GM18951 (cell line): ENCODE data around the gene PRSS21.

Experiments used
- POLR2A ChIP-seq: IDR thresholded peaks from 4 replicates; pipeline ENCODE4 v1.6.1; 2011; ENCODE audit warnings: mild to moderate bottlenecking; ENCODE audit not compliant: insufficient read length, insufficient read depth; ENCODE audit errors: extremely low read depth
- in situ Hi-C: fragments of 300-500 bp; cut with MboI; formaldehyde crosslinking; loops from one replicate; pipeline ENCODE4 v1.12.0; 2022; ENCODE audit warnings: low sequenced_read_pairs, mixed read lengths, inconsistent platforms; ENCODE audit not compliant: unreplicated experiment

Gene PRSS21

DNA sequence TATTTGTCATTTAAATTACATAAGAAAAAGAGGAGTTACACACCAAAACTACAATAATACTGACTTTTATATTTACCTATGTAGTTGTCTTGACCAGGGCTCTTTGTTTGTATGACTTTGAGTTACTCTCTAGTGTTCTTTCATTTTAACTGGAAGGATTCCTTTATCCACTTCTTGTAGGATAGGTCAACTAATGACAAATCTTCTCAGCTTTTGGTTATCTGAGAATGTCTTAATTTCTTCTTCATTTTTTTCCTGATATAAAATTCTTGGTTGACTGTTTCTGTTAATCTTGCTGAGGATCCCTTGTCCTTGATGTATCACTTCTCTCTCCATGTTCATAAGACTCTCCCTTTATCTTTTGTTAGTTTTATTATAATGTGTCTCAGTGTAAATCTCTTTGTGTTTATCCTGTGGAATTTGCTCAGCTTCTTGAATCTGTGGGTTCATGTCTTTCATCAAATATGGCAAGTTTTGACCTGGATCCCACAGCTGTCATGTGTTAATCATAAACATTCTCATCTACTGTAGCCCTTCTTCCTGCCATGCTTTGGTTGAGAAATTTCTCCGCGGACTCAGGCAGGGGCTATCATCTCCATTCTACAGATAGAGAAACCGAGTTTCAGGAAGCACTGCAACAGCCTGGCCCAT, 13.4 kb upstream of the PRSS21 start:
- no peak for TF ChIP-seq POLR2A
- in situ Hi-C loops = no loop called here

DNA sequence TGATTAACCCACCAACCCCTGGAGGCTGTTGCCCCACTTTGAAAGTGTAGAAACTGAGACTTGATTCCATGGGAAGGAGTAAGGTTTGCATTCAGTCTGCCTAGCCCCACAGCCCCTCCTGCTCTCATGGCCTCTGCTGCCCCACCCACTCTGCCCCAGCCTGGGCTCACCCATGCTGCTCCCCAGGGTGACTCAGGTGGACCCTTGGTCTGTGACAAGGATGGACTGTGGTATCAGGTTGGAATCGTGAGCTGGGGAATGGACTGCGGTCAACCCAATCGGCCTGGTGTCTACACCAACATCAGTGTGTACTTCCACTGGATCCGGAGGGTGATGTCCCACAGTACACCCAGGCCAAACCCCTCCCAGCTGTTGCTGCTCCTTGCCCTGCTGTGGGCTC, 12.3 kb upstream of the PRSS21 start:
- no peak for TF ChIP-seq POLR2A
- in situ Hi-C loops = no loop called here

DNA sequence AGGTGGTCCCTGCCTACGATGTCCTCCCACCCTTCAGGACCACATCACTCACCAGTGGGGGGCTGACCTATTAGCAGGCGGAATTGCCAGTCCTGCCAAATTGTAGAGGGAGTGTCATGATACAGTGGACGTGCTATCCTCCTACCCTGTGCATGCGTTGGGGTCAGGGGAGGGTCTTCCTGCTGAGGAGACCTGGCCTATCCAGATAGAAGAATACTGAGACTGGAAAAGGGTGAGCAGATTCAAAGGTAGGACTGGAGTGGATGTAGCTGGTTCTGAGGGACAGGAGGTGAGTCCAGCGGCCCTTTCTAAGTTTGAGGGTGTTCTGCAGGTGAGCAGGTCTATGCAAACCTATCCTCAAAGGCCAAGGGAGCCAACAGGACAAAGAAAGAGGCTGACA, 10.8 kb upstream of the PRSS21 start:
- TF ChIP-seq POLR2A = no peak
- in situ Hi-C loops = no loop called here

DNA sequence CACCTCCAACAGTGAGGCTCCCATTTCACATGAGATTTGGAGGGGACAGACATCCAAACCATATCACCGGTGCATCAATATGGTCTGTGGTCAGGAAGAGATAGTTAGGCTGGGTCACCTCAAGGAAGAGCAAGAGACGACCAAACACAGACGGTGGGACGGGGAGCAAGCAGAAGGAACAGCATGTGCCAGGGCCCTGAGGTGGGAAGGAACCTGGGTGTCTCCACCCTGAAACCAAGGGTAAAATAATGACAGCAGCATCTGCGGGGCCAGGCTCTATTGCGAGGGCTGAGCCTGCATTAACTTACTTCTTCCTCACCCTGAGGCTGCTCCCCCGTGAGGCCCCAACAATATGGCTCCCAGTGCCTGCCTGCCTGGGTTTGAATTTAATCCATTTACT, 8.9 kb upstream of the PRSS21 start:
- no peak for TF ChIP-seq POLR2A
- in situ Hi-C loops = no loop called here

DNA sequence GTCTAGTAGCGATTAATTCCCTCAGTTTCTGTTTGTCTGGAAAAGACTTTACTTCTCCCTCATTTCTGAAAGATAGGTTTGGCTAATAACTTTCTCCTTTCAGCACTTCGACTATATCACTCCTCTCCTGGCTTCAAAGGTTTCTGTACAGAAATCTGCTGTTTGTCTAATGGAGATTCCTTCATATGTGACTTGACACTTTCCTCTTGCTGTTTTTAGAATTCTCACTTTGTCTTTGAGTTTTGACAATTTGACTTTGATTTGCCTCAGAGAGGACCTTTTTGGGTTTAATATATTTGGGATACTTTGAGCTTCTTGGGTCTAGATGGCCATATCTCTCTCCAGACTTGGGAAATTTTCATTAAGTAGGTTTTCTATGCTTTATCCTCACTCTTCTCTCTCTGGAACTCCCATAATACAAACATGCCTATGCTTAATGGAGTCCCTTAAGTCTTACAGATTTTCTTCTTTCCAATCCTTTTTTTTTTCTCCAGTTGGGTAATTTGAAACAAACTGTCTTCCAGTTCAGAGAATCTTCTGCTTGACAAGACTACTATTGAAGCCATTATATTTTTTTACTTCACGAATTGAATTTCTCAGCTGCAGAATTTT, 7.8 kb upstream of the PRSS21 start:
- in situ Hi-C loops = no loop called here
- TF ChIP-seq POLR2A = no peak

DNA sequence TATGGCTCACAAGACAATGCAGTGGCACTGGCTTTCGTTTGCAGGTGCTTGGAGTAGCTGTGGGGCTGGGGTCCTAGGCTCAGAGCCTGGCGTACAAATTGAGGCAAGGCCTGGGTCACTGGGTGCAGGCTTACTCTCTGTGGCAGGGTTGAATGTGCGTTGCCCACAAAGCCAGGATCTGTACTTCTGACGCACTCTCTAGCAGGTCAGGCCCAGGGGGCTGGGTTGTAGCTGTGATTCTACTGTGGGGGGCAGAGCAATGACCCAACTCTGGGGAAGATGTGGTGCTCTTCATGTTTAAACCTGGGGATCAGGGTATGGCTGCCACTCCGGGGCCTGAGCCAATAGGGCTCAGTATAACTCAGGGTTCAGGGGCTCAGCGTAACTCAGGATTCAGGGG, 6.4 kb upstream of the PRSS21 start:
- TF ChIP-seq POLR2A = no peak
- in situ Hi-C loops = no loop called here

DNA sequence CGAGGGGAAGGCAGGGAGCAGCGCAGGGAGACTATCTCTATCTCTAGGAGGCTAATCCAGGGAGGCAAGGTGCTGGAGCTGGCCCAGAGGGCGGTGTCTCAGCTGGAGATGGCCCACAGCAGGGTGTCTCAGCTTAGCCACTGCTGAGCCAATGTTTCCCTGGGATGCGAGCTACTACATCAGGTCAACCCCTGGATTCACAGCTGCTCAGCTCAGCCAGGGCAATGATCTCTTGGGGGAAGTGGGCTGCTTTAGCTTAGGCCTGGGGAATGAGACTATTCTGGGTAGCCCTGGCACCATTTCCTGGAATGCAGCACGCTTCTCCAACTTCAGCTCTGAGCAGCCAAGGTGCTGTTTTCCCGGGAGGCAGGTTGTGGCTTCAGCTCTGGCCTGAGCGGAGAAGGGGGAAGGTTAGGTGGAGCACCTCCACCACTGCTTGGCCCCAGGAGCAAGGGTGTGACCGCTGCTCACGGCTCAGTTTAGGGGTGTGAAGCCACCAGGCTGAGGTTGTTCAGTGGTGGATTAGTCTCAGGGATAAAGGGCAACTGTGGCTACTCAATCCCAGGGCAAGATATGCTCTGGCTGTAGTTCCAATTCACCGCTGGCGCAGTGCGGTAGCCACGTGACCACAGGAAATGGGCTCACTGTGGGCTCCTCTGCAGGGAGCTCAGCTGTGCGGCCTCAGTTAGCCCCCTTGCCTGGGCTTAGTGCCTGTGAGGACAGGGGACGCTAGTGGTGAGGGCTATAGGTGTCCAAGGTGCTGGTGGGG, 5.2 kb upstream of the PRSS21 start:
- in situ Hi-C loops = no loop called here
- TF ChIP-seq POLR2A = no peak

DNA sequence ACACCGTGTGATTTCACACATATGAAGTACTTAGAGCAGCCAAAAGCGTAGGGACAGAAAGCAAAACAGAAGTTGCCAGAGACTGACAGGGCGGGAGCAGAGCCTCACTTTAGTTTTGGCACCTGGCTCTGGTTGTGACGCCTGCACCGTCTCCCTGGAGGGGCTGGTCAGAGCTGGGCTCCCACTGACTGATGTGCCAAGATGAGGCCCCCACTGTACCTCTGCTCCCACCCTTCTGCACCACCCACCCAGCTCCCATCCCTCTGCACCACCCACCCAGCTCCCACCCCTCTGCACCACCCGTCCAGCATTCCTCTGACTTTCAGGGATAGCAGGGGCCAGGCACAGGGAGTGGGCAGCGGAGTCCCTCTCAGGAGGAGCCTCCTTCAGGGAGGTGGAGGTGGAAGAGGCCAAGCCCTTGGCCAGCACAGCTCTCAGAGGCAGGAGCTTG, 3.2 kb upstream of the PRSS21 start:
- in situ Hi-C loops = no loop called here
- no peak for TF ChIP-seq POLR2A

DNA sequence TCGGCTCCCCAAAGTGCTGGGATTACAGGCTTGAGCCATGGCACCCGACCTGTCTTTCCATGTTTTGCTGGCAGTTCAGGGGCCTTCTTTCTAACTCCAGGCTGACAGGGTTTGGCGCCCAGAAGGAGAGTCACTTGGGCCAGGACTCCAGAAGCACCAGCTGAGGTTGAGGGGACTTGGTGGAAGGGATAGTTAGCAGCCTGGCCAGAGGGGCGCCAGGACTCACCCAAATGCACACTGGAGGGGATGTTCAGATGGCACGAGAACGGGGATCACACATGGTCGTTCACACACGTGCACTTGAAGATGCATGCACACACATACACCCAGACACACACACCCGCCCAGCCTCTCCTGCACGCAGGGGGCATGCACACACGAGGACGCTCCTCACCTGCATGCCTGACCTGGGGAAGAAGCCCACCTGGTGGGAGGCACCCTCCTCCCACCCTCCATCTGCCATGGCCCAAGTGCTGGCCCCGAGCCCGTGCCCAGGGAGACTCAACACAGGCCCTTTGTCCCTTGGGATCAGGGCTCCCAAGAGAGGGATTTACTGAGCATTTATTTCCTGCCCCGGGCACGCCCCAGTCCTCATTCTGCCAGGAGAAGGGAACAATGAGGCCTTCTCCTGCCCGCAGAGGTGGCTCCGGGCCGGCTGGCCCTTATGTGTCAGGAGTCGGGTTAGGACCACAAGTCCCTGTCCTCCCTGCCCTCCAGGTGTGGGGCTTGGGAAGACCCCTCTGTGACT, 2.3 kb upstream of the PRSS21 start:
- in situ Hi-C loops = no loop called here
- no peak for TF ChIP-seq POLR2A

DNA sequence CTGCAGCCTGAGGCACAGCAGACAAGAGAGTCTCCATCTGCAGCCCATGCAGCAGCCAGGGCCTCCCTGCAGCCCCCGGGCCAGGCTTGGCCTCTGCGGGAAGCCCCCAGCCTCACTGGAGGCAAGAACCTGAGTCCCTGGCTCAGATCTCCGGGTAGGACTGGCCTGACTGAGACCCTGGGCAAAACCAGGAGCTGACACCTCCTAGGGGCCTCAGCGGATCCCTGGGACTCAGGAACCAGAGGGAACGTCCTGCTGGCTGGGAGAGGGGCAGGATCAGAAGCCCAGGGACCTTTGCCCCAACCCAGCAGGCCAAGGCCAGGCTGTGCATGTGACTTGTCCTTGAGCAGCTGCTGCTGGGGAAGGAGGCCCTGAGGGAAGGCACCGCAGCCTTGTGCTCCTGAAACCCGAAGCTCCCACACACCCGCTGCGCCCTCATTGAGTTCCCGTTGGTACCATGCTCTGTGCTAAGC, 1.7 kb upstream of the PRSS21 start:
- TF ChIP-seq POLR2A = no peak
- in situ Hi-C loops = no loop called here

DNA sequence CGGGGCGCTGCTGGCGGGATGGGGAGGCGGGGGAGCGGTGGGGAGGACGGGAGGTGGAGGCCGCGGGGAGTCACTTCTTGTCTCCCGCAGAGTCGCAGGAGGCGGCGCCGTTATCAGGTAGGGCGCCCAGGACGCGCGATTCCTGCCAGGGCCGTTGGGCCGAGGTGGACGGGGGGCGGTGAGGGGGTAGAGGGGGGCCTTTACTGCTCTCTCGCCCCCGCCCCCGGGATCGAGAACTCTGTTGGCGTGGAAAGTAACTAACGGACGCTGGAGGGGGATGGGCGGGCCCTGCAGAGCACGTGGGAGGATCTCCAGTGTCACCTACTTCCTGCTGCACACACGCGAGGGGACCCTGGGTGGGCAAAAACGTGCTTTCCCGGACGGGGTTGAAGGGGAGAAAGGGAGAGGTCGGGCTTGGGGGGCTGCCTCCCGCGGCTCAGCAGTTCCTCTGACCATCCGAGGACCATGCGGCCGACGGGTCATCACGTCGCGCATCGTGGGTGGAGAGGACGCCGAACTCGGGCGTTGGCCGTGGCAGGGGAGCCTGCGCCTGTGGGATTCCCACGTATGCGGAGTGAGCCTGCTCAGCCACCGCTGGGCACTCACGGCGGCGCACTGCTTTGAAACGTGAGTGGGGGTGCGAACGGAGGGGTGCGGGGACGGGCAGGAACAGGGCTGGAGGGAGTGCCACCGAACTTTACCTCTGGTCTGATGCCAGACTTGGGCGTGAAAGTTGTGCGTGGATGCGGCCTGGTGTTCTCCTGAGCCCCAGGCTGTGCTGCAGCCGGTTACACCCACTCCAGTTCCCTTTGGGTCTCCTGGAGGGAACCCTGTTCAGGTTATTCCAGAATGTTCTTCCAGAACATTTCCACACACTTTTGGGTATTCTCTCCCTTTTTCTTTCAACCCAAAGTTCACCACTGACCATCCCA, 569 bp downstream of the PRSS21 start:
- in situ Hi-C loops = no loop called here
- no peak for TF ChIP-seq POLR2A

DNA sequence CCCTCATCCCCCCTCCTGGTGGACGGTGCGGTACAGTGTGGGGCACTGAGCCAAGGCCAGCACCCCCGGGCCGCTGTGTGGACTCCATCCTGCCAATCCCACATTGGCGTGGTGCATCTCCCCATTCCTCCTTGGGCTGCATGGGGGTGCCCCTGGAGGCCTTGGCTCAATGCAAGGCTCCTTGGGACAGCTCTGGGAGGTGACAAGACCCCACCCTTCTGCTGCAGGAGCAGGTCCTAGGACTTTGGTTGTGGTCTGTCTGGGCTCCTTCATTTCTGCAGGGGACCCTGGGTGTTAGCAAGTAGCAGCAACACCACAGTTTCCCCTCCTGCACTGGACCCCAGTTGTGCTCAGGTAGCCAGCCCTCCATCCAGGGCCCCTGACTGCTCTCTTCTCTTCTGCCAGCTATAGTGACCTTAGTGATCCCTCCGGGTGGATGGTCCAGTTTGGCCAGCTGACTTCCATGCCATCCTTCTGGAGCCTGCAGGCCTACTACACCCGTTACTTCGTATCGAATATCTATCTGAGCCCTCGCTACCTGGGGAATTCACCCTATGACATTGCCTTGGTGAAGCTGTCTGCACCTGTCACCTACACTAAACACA, 1.3 kb downstream of the PRSS21 start:
- TF ChIP-seq POLR2A = no peak
- in situ Hi-C loops = no loop called here
